A549 (cell line): ENCODE measurements around the gene KCNIP2. TPM values are rescaled to one million over a fixed set of nuclear protein-coding genes. Genes with fewer than 3 reads are reported as not detected.
A peak's percentile ranks its signal among the peaks of the same experiment; 100 is the strongest.

ENCODE experiments used
- ATAC-seq, 2 experiments: fragments of 200-7000 bp in 1 of 2; fragments of >200 bp in 1 of 2; cut with Nextera tagmentation in 1 of 2; cut with Tn5 transposase in 1 of 2; 3 replicates each; pipeline versions ENCODE4 v1.8.0 to v1.9.1; 2018 to 2020; ENCODE audit warnings: mild to moderate bottlenecking in 1 of 2, moderate library complexity in 1 of 2
- CTCF ChIA-PET: fragments of 300-600 bp; sonication (Branson Sonifier 250); formaldehyde crosslinking; extraction: SDS; loops from one replicate; lab custom pipeline; 2021; ENCODE audit warnings: antibody characterized with exemption, inconsistent platforms; lab: Yijun Ruan, JAX
- POLR2A ChIA-PET: fragments of 350-600 bp; formaldehyde crosslinking; extraction: SDS; loops from one replicate; lab custom pipeline; 2021; ENCODE audit warnings: antibody characterized with exemption, inconsistent platforms; lab: Yijun Ruan, JAX
- DNase-seq, 2 experiments: peaks; one replicate each; pipeline versions ENCODE4 v3.0.0 to v3.0.0-alpha.2; 2011 to 2016; ENCODE audit warnings: low read depth in 1 of 2, low spot score in 1 of 2
- FAIRE-seq: peaks from 2 replicates; lab custom pipeline; 2011; peaks lifted over from hg19 to GRCh38; lab: Jason Lieb, UNC
- H3K27ac ChIP-seq, 2 experiments: fragments of >200 bp; sonication (Bioruptor Twin); formaldehyde crosslinking; 3 replicates each; pipeline ENCODE4 v1.5.1; 2016 to 2017
- H3K4me1 ChIP-seq: fragments of >200 bp; sonication (Bioruptor Twin); formaldehyde crosslinking; 3 replicates; pipeline ENCODE4 v1.6.1; 2016
- H3K4me2 ChIP-seq: fragments of >200 bp; sonication (Bioruptor Twin); formaldehyde crosslinking; 3 replicates; pipeline ENCODE4 v1.6.1; 2016
- H3K4me3 ChIP-seq: fragments of >200 bp; sonication (Bioruptor Twin); formaldehyde crosslinking; 3 replicates; pipeline ENCODE4 v1.5.1; 2016
- H3K9me3 ChIP-seq: fragments of >200 bp; sonication (Bioruptor Twin); formaldehyde crosslinking; 3 replicates; pipeline ENCODE4 v1.6.1; 2016
- E2F6 ChIP-seq: IDR thresholded peaks from 2 replicates; pipeline ENCODE4 v1.6.1; 2012; ENCODE audit warnings: low read depth, borderline replicate concordance
- EHF ChIP-seq: fragments of 250-450 bp; sonication (Bioruptor Pico); IDR thresholded peaks from 2 replicates; pipeline ENCODE4 v1.5.0; 2020; ENCODE audit warnings: mild to moderate bottlenecking
- FOSL2 ChIP-seq, 2 experiments: fragments of 450-650 bp in 1 of 2; fragments of >200 bp in 1 of 2; sonication (Bioruptor Twin) in 1 of 2; formaldehyde crosslinking; IDR thresholded peaks; 2 replicates each; pipeline versions ENCODE4 v1.5.0 to v1.6.1; 2016 to 2020; ENCODE audit warnings: mild to moderate bottlenecking in 1 of 2, moderate library complexity in 1 of 2
- FOXS1 ChIP-seq: fragments of 250-450 bp; sonication (Bioruptor Pico); IDR thresholded peaks from 2 replicates; pipeline ENCODE4 v1.5.0; 2020; ENCODE audit warnings: mild to moderate bottlenecking, moderate library complexity
- GATA3 ChIP-seq: IDR thresholded peaks from 2 replicates; pipeline ENCODE4 v1.6.1; 2012; ENCODE audit warnings: borderline replicate concordance
- HOXA7 ChIP-seq: fragments of 250-450 bp; sonication (Bioruptor Pico); IDR thresholded peaks from 2 replicates; pipeline ENCODE4 v1.5.0; 2020; ENCODE audit warnings: mild to moderate bottlenecking, moderate library complexity
- HOXB13 ChIP-seq: fragments of 250-450 bp; sonication (Bioruptor Pico); IDR thresholded peaks from 2 replicates; pipeline ENCODE4 v1.5.0; 2020; ENCODE audit warnings: low read depth, mild to moderate bottlenecking, moderate library complexity
- JUN ChIP-seq, 2 experiments: fragments of >200 bp; sonication (Bioruptor Twin); formaldehyde crosslinking; IDR thresholded peaks; 2 replicates in 1 of 2; 3 replicates in 1 of 2; pipeline ENCODE4 v1.6.1; 2016 to 2017
- JUNB ChIP-seq: fragments of >200 bp; sonication (Bioruptor Twin); formaldehyde crosslinking; IDR thresholded peaks from 2 replicates; pipeline ENCODE4 v1.6.1; 2016
- MAFK ChIP-seq: fragments of 450-650 bp; IDR thresholded peaks from 2 replicates; pipeline ENCODE4 v1.6.1; 2014; ENCODE audit not compliant: partially characterized antibody
- MAX ChIP-seq: IDR thresholded peaks from 2 replicates; pipeline ENCODE4 v1.6.1; 2012
- MAZ ChIP-seq: fragments of 150-350 bp; IDR thresholded peaks from 2 replicates; pipeline ENCODE4 v1.6.1; 2014; ENCODE audit warnings: antibody characterized with exemption, low read depth, low read length, borderline replicate concordance
- PHF8 ChIP-seq: fragments of 200-600 bp; sonication (generic); IDR thresholded peaks from 2 replicates; pipeline ENCODE4 v1.6.1; 2016; ENCODE audit warnings: low read depth, mild to moderate bottlenecking, antibody characterized with exemption, moderate library complexity, borderline replicate concordance
- POLR2A ChIP-seq: IDR thresholded peaks from 2 replicates; pipeline ENCODE4 v1.6.1; 2012; ENCODE audit warnings: mild to moderate bottlenecking, low read length
- RCOR1 ChIP-seq: fragments of 150-350 bp; IDR thresholded peaks from 2 replicates; pipeline ENCODE4 v1.6.1; 2014; ENCODE audit warnings: antibody characterized with exemption, low read length, low read depth
- RFX5 ChIP-seq: fragments of 450-650 bp; IDR thresholded peaks from 2 replicates; pipeline ENCODE4 v1.7.1; 2014; ENCODE audit warnings: antibody characterized with exemption, mild to moderate bottlenecking, moderate library complexity
- RNF2 ChIP-seq: fragments of 200-600 bp; sonication (generic); IDR thresholded peaks from 2 replicates; pipeline ENCODE4 v1.6.1; 2016; ENCODE audit warnings: low read depth, mild to moderate bottlenecking, antibody characterized with exemption, moderate library complexity, borderline replicate concordance
- WGBS: methylation state at CpG from one replicate; pipeline ENCODE4 v1.1.6; 2017; ENCODE audit errors: missing lambda C conversion rate; 5-methylcytosine and 5-hydroxymethylcytosine counted together
- polyA plus RNA-seq, 4 experiments: library from polyadenylated mRNA; depleted of rRNA in 3 of 4; stranded (reverse); fragments of >200 nt; fragmentation: RNase III in 1 of 4; extraction: RNeasy Plus Mini Kit Qiagen cat#74134 plus additional on column Dnase treatment in 1 of 4; gene quantifications; 2 replicates in 3 of 4; 3 replicates in 1 of 4; pipeline ENCODE4 v1.2.3, GENCODE V29; 2011 to 2017
- TF ChIP-seq, protein P1 (sequence below): IDR thresholded peaks from 2 replicates; pipeline ENCODE4 v1.6.1; 2012
- TF ChIP-seq, protein P2 (sequence below): fragments of 250-450 bp; sonication (Bioruptor Pico); IDR thresholded peaks from 2 replicates; pipeline ENCODE4 v1.5.0; 2020; ENCODE audit warnings: low read depth, mild to moderate bottlenecking, moderate library complexity
- TF ChIP-seq, protein P3 (sequence below): fragments of >200 bp; sonication (Bioruptor Twin); formaldehyde crosslinking; IDR thresholded peaks from 3 replicates; pipeline ENCODE4 v1.5.1; 2016

Gene KCNIP2
- polyA plus RNA-seq, 2 of the 4 experiments (the other 2 are of a cell fraction): 0.88 to 1.3 TPM

DNA sequence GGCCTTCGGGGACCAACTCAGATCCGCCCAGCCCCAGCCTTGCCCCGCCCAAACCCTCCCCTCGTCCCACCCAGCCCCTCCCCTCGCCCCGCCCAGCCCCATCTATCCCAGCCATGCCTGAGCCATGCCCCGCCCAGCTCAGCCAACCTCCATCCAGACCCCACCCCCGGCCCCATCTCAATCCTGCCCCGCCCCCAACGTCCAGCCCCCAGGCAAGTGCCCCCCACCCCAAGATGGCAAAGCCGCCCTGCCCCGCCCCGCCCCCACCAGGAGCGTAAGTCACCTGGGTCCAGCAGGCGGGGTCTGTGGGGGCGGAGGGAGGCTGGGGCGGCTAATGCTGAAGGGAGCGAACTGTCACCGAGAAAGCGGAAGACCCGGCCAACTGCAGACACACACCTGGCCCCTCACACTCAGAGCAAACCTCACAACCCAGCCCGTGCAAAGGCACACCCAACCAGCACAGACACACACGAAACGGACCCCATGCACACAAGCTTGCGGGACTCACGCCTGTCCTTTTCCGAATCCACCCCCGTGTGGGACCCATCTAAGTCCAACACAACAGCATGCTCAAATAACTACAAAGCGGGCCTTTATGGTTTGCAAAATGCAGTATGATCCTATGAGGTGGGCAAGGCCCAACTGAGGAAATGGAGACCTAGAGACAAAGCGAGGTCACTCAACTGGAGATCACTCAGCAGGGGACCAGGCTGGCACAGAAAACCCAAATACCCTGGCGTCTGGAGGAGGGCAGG is 13.9 kb downstream of the KCNIP2 start:
- peak overlapping the region; percentile 84 to 94; a peak in 5 of 6 replicates for H3K27ac ChIP-seq
- ATAC-seq: no peak
- POLR2A ChIA-PET: interaction anchor here (1.0 to 1.9 kb wide), 2 partner anchors 11 to 12 kb away, joined by 6 to 9 read pairs; partner anchors contain the start of gene OGA
- no peak for FAIRE-seq
- no peak for DNase-seq
- peaks cover 18% of the 10 kb centered on the region for H3K4me1 ChIP-seq
- WGBS: 85% methylated on average over 16 of the region's 31 CpGs
- H3K4me3 ChIP-seq: peak overlapping the region; percentile 53; the same call in 2 of the 3 replicates
- no peak for TF ChIP-seq JUN (IDR thresholded peaks at IDR 0.05)
- no peaks in the 10 kb centered on the region for H3K9me3 ChIP-seq
- peak overlapping the region; percentile 78 for H3K4me2 ChIP-seq
- CTCF ChIA-PET: interaction anchor here (0.5 kb wide), 2 partner anchors 51 to 511 kb away, joined by 3 to 4 read pairs; no protein-coding TSS in a partner anchor

GRCh38 chr10:101828766-101829551 is 14.6 kb downstream of the KCNIP2 start:
- Histone ChIP-seq H3K4me2 (no peak overlapping the region), H3K4me1 (peaks cover 18% of the 10 kb centered on the region), H3K4me3 (no peak overlapping the region), H3K9me3 (no peaks in the 10 kb centered on the region), H3K27ac (no peak overlapping the region)
- ATAC-seq (no peak), FAIRE-seq (no peak), DNase-seq (no peak)
- CTCF ChIA-PET: interaction anchor here (0.5 to 4.9 kb wide), 7 partner anchors 8 to 206 kb away, joined by 3 to 31 read pairs (median 3); no protein-coding TSS in a partner anchor
- POLR2A ChIA-PET: interaction anchor here (1.0 to 2.5 kb wide), 2 partner anchors 10 to 11 kb away, joined by 6 to 14 read pairs; partner anchors contain the start of gene OGA
- WGBS: 92% methylated on average over 38 of the region's 39 CpGs
- TF ChIP-seq RNF2: no peak
- TF ChIP-seq HOXB13 (CRISPR knock-in tag): no peak
- TF ChIP-seq MAFK: no peak
- no peak for TF ChIP-seq POLR2A
- TF ChIP-seq, protein P1, sequence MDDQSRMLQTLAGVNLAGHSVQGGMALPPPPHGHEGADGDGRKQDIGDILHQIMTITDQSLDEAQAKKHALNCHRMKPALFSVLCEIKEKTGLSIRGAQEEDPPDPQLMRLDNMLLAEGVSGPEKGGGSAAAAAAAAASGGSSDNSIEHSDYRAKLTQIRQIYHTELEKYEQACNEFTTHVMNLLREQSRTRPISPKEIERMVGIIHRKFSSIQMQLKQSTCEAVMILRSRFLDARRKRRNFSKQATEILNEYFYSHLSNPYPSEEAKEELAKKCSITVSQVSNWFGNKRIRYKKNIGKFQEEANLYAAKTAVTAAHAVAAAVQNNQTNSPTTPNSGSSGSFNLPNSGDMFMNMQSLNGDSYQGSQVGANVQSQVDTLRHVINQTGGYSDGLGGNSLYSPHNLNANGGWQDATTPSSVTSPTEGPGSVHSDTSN: no peak
- TF ChIP-seq PHF8: no peak
- no peak for TF ChIP-seq E2F6
- TF ChIP-seq RFX5: no peak
- TF ChIP-seq FOSL2 (IDR thresholded peaks at IDR 0.05): no peak
- no peak for TF ChIP-seq FOSL2 (CRISPR knock-in tag; IDR thresholded peaks at IDR 0.05)
- TF ChIP-seq EHF: no peak
- no peak for TF ChIP-seq FOXS1 (CRISPR knock-in tag)
- no peak for TF ChIP-seq HOXA7 (CRISPR knock-in tag)
- TF ChIP-seq, protein P2, sequence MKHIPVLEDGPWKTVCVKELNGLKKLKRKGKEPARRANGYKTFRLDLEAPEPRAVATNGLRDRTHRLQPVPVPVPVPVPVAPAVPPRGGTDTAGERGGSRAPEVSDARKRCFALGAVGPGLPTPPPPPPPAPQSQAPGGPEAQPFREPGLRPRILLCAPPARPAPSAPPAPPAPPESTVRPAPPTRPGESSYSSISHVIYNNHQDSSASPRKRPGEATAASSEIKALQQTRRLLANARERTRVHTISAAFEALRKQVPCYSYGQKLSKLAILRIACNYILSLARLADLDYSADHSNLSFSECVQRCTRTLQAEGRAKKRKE (CRISPR knock-in tag): no peak
- no peak for TF ChIP-seq GATA3

- DNase-seq: no peak
- no peak overlapping the region for H3K4me2 ChIP-seq
- ChIA-PET CTCF (interaction anchor here (0.6 to 4.9 kb wide), 12 partner anchors 8 to 223 kb away, joined by 3 to 31 read pairs (median 4); partner anchors contain the start of gene OGA), POLR2A (interaction anchor here (2.5 kb wide), 1 partner anchor 10 kb away, joined by 14 read pairs; the partner anchor contains the start of gene OGA)
- WGBS: 95% methylated on average over 10 of the region's 10 CpGs
- H3K9me3 ChIP-seq: no peaks in the 10 kb centered on the region
- no peak overlapping the region for H3K4me3 ChIP-seq
- no peak overlapping the region for H3K27ac ChIP-seq
- no peak for FAIRE-seq
- peaks cover 18% of the 10 kb centered on the region for H3K4me1 ChIP-seq
- no peak for ATAC-seq
- no peak for TF ChIP-seq JUNB
- no peak for TF ChIP-seq POLR2A
- no peak for TF ChIP-seq MAX
- no peak for TF ChIP-seq MAZ
- no peak for TF ChIP-seq FOSL2 (IDR thresholded peaks at IDR 0.05)
- TF ChIP-seq FOSL2 (CRISPR knock-in tag; IDR thresholded peaks at IDR 0.05): no peak
- TF ChIP-seq, protein P3, sequence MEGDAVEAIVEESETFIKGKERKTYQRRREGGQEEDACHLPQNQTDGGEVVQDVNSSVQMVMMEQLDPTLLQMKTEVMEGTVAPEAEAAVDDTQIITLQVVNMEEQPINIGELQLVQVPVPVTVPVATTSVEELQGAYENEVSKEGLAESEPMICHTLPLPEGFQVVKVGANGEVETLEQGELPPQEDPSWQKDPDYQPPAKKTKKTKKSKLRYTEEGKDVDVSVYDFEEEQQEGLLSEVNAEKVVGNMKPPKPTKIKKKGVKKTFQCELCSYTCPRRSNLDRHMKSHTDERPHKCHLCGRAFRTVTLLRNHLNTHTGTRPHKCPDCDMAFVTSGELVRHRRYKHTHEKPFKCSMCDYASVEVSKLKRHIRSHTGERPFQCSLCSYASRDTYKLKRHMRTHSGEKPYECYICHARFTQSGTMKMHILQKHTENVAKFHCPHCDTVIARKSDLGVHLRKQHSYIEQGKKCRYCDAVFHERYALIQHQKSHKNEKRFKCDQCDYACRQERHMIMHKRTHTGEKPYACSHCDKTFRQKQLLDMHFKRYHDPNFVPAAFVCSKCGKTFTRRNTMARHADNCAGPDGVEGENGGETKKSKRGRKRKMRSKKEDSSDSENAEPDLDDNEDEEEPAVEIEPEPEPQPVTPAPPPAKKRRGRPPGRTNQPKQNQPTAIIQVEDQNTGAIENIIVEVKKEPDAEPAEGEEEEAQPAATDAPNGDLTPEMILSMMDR: no peak
- no peak for TF ChIP-seq RCOR1
- TF ChIP-seq HOXB13 (CRISPR knock-in tag): no peak
- no peak for TF ChIP-seq E2F6
Observed at GRCh38 chr10:101827919-101828600, 15.5 kb downstream of the KCNIP2 start.
